HEK293 (cell line): ENCODE measurements around the gene BAG1.
A peak's percentile ranks its signal among the peaks of the same experiment; 100 is the strongest.

Experiments used
- CTCF ChIA-PET: fragments of 350-600 bp; formaldehyde crosslinking; extraction: SDS; loops from one replicate; lab custom pipeline; 2021; ENCODE audit warnings: antibody characterized with exemption; lab: Yijun Ruan, JAX
- POLR2A ChIA-PET: fragments of 300-600 bp; formaldehyde crosslinking; extraction: SDS; loops from one replicate; lab custom pipeline; 2020; ENCODE audit warnings: antibody characterized with exemption, inconsistent platforms; lab: Yijun Ruan, JAX
- H3K27ac ChIP-seq: fragments of 200-500 bp; sonication (Bioruptor generic); 2 replicates; pipeline ENCODE4 v1.5.1; 2014; ENCODE audit warnings: low read depth, low read length, control low read depth, inconsistent platforms; ENCODE audit errors: extremely low read depth
- H3K36me3 ChIP-seq, 2 experiments: fragments of 200-500 bp in 1 of 2; sonication (Bioruptor generic) in 1 of 2; 1 replicate in 1 of 2; 2 replicates in 1 of 2; pipeline ENCODE4 v1.5.1; 2014 to 2017; ENCODE audit warnings: inconsistent platforms in 2 of 2, low read length in 2 of 2; ENCODE audit not compliant: control insufficient read depth in 2 of 2, insufficient read depth in 1 of 2
- H3K4me1 ChIP-seq: fragments of 200-500 bp; sonication (Bioruptor generic); 2 replicates; pipeline ENCODE4 v1.5.1; 2014; ENCODE audit warnings: mild to moderate bottlenecking, low read length, inconsistent platforms; ENCODE audit not compliant: control insufficient read depth, insufficient read depth
- H3K4me3 ChIP-seq: 2 replicates; pipeline ENCODE4 v1.5.1; 2011; ENCODE audit warnings: low read depth, mild to moderate bottlenecking, control low read depth, low read length, moderate library complexity
- H3K9me3 ChIP-seq: fragments of 200-500 bp; sonication (Bioruptor generic); 2 replicates; pipeline ENCODE4 v1.5.1; 2014; ENCODE audit warnings: low read depth, low read length, inconsistent platforms; ENCODE audit not compliant: control insufficient read depth, insufficient read depth
- FEZF1 ChIP-seq: fragments of 450-650 bp; formaldehyde crosslinking; IDR thresholded peaks from 2 replicates; pipeline ENCODE4 v1.5.1; 2016; ENCODE audit warnings: missing biosample characterization, missing genetic modification characterization
- HOXA7 ChIP-seq: sonication (generic); formaldehyde crosslinking; IDR thresholded peaks from 2 replicates; pipeline ENCODE4 v1.8.1; 2022; ENCODE audit warnings: missing genetic modification reagents, borderline replicate concordance
- OVOL3 ChIP-seq: fragments of 450-650 bp; formaldehyde crosslinking; IDR thresholded peaks from 2 replicates; pipeline ENCODE4 v1.5.1; 2016; ENCODE audit warnings: missing biosample characterization, missing genetic modification characterization
- PATZ1 ChIP-seq: fragments of 450-650 bp; formaldehyde crosslinking; IDR thresholded peaks from 2 replicates; pipeline ENCODE4 v1.5.1; 2016; ENCODE audit warnings: missing biosample characterization, missing genetic modification characterization
- SCRT2 ChIP-seq: fragments of 450-650 bp; formaldehyde crosslinking; IDR thresholded peaks from 2 replicates; pipeline ENCODE4 v1.5.1; 2016; ENCODE audit warnings: missing biosample characterization, missing genetic modification characterization
- SP2 ChIP-seq: fragments of 450-650 bp; formaldehyde crosslinking; IDR thresholded peaks from 2 replicates; pipeline ENCODE4 v1.5.1; 2016; ENCODE audit warnings: missing biosample characterization, missing genetic modification characterization
- WT1 ChIP-seq: fragments of 450-650 bp; formaldehyde crosslinking; IDR thresholded peaks from 2 replicates; pipeline ENCODE4 v1.5.1; 2016; ENCODE audit warnings: missing biosample characterization, missing genetic modification characterization
- YY1 ChIP-seq: fragments of 450-650 bp; formaldehyde crosslinking; IDR thresholded peaks from 2 replicates; pipeline ENCODE4 v1.5.1; 2018; ENCODE audit warnings: missing biosample characterization, missing genetic modification characterization
- ZBTB10 ChIP-seq: fragments of 450-650 bp; formaldehyde crosslinking; IDR thresholded peaks from 2 replicates; pipeline ENCODE4 v1.5.1; 2016; ENCODE audit warnings: missing biosample characterization, missing genetic modification characterization
- ZFHX2 ChIP-seq: fragments of 450-650 bp; formaldehyde crosslinking; conservative IDR thresholded peaks from 2 replicates; pipeline ENCODE4 v1.5.1; 2016; ENCODE audit warnings: missing biosample characterization, missing genetic modification characterization
- ZNF132 ChIP-seq: fragments of 450-650 bp; formaldehyde crosslinking; IDR thresholded peaks from 2 replicates; pipeline ENCODE4 v1.5.1; 2017; ENCODE audit warnings: missing biosample characterization, missing genetic modification characterization, borderline replicate concordance
- ZNF138 ChIP-seq: fragments of 450-650 bp; formaldehyde crosslinking; IDR thresholded peaks from 2 replicates; pipeline ENCODE4 v1.5.1; 2016; ENCODE audit warnings: missing biosample characterization, missing genetic modification characterization, borderline replicate concordance
- ZNF350 ChIP-seq: fragments of 450-650 bp; formaldehyde crosslinking; IDR thresholded peaks from 2 replicates; pipeline ENCODE4 v1.5.0; 2017; ENCODE audit warnings: missing biosample characterization, mild to moderate bottlenecking, missing genetic modification characterization
- ZNF555 ChIP-seq: fragments of 450-650 bp; formaldehyde crosslinking; conservative IDR thresholded peaks from 2 replicates; pipeline ENCODE4 v1.5.1; 2017; ENCODE audit warnings: missing biosample characterization, mild to moderate bottlenecking, missing genetic modification characterization, inconsistent platforms
- ZNF600 ChIP-seq: fragments of 450-650 bp; formaldehyde crosslinking; IDR thresholded peaks from 2 replicates; pipeline ENCODE4 v1.5.1; 2016; ENCODE audit warnings: missing biosample characterization, missing genetic modification characterization
- ZSCAN16 ChIP-seq: fragments of 450-650 bp; formaldehyde crosslinking; IDR thresholded peaks from 2 replicates; pipeline ENCODE4 v1.5.1; 2016; ENCODE audit warnings: missing biosample characterization, missing genetic modification characterization
- TF ChIP-seq, protein P1 (sequence below): fragments of 450-650 bp; formaldehyde crosslinking; IDR thresholded peaks from 2 replicates; pipeline ENCODE4 v1.5.1; 2016; ENCODE audit warnings: missing biosample characterization, missing genetic modification characterization, borderline replicate concordance

The BAG1 gene

GRCh38 chr9:33236571-33236970 lies 27.9 kb downstream of the BAG1 start (continued):
- TF ChIP-seq OVOL3 (tag by site-specific recombination): no peak
- TF ChIP-seq YY1 (tag by site-specific recombination): no peak
- no peak for TF ChIP-seq ZNF555 (tag by site-specific recombination)
- no peak for TF ChIP-seq ZBTB10 (tag by site-specific recombination)
- TF ChIP-seq SP2 (tag by site-specific recombination): no peak

GRCh38 chr9:33234511-33235467 lies 29.7 kb downstream of the BAG1 start:
- POLR2A ChIA-PET: interaction anchor here (0.5 to 1.1 kb wide), 2 partner anchors 13 to 24 kb away, joined by 3 to 7 read pairs; no protein-coding TSS in a partner anchor
- H3K27ac ChIP-seq: no peak overlapping the region
- no peaks in the 10 kb centered on the region for H3K9me3 ChIP-seq
- peaks cover 7% of the 10 kb centered on the region for H3K4me1 ChIP-seq
- H3K36me3 ChIP-seq: no peaks in the 10 kb centered on the region
- no peak overlapping the region for H3K4me3 ChIP-seq
- TF ChIP-seq ZSCAN16 (tag by site-specific recombination) (no peak), FEZF1 (tag by site-specific recombination) (no peak)
- CTCF ChIA-PET: interaction anchor here (0.7 to 2.0 kb wide), 5 partner anchors 9 to 152 kb away, joined by 3 to 11 read pairs (median 4); no protein-coding TSS in a partner anchor

- Histone ChIP-seq H3K4me3 (no peak overlapping the region), H3K36me3 (no peaks in the 10 kb centered on the region), H3K27ac (no peak overlapping the region), H3K4me1 (peaks cover 6% of the 10 kb centered on the region), H3K9me3 (no peaks in the 10 kb centered on the region)
- POLR2A ChIA-PET: interaction anchor here (0.5 kb wide), 1 partner anchor 14 kb away, joined by 3 read pairs; no protein-coding TSS in a partner anchor
- CTCF ChIA-PET: interaction anchor here (0.6 to 2.0 kb wide), 7 partner anchors 8 to 854 kb away, joined by 3 to 11 read pairs (median 3); partner anchors contain the start of gene NFX1
- TF ChIP-seq ZFHX2 (tag by site-specific recombination): no peak
- TF ChIP-seq WT1 (tag by site-specific recombination): peak; percentile 15; the same call in 1 of the 2 replicates
- TF ChIP-seq, protein P1, sequence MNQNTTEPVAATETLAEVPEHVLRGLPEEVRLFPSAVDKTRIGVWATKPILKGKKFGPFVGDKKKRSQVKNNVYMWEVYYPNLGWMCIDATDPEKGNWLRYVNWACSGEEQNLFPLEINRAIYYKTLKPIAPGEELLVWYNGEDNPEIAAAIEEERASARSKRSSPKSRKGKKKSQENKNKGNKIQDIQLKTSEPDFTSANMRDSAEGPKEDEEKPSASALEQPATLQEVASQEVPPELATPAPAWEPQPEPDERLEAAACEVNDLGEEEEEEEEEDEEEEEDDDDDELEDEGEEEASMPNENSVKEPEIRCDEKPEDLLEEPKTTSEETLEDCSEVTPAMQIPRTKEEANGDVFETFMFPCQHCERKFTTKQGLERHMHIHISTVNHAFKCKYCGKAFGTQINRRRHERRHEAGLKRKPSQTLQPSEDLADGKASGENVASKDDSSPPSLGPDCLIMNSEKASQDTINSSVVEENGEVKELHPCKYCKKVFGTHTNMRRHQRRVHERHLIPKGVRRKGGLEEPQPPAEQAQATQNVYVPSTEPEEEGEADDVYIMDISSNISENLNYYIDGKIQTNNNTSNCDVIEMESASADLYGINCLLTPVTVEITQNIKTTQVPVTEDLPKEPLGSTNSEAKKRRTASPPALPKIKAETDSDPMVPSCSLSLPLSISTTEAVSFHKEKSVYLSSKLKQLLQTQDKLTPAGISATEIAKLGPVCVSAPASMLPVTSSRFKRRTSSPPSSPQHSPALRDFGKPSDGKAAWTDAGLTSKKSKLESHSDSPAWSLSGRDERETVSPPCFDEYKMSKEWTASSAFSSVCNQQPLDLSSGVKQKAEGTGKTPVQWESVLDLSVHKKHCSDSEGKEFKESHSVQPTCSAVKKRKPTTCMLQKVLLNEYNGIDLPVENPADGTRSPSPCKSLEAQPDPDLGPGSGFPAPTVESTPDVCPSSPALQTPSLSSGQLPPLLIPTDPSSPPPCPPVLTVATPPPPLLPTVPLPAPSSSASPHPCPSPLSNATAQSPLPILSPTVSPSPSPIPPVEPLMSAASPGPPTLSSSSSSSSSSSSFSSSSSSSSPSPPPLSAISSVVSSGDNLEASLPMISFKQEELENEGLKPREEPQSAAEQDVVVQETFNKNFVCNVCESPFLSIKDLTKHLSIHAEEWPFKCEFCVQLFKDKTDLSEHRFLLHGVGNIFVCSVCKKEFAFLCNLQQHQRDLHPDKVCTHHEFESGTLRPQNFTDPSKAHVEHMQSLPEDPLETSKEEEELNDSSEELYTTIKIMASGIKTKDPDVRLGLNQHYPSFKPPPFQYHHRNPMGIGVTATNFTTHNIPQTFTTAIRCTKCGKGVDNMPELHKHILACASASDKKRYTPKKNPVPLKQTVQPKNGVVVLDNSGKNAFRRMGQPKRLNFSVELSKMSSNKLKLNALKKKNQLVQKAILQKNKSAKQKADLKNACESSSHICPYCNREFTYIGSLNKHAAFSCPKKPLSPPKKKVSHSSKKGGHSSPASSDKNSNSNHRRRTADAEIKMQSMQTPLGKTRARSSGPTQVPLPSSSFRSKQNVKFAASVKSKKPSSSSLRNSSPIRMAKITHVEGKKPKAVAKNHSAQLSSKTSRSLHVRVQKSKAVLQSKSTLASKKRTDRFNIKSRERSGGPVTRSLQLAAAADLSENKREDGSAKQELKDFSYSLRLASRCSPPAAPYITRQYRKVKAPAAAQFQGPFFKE: no peak
- TF ChIP-seq PATZ1: peak; percentile 70
- TF ChIP-seq ZNF600 (tag by site-specific recombination): peak; percentile 65; the same call in 1 of the 2 replicates
- no peak for TF ChIP-seq HOXA7 (CRISPR knock-in tag)
- TF ChIP-seq SCRT2 (tag by site-specific recombination): peak; percentile 80
- no peak for TF ChIP-seq ZNF350 (tag by site-specific recombination)
- no peak for TF ChIP-seq ZNF132
- TF ChIP-seq ZNF138 (tag by site-specific recombination): no peak
Measured at GRCh38 chr9:33233626-33234342, 30.7 kb downstream of the BAG1 start.
